Measurements from ENCODE around the gene WASF2. TPM values are rescaled to one million over a fixed set of nuclear protein-coding genes. Genes with fewer than 3 reads are reported as not detected.
"Not testable (repeated sequence)": the region's sequence is repeated elsewhere in the genome, so short reads cannot be mapped to it uniquely, and the experiment has no call there.

The WASF2 gene
- polyA plus RNA-seq, 5 donors, result 106 to 137 (median 126) TPM

DNA sequence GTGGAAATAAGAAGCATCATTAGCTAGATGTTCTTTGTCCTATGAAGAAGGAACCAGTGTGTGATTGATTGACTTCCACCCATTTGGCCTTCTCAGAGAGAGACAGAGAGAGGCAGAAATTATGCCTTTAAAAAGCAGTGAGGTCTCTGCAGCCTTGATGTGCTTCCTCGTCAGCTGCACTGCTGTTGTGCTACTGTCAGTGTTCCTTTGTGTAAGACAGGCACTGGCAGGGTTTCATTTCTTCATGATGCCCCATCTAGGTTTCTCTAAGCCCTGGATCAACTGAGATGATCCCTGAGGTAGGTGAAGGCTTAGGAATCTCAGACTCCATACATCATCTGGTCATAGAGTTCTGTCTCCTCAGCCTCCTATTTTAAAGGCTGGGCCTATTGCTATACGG lies 62.6 kb downstream of the WASF2 start:
- no peak for DNase-seq

DNA sequence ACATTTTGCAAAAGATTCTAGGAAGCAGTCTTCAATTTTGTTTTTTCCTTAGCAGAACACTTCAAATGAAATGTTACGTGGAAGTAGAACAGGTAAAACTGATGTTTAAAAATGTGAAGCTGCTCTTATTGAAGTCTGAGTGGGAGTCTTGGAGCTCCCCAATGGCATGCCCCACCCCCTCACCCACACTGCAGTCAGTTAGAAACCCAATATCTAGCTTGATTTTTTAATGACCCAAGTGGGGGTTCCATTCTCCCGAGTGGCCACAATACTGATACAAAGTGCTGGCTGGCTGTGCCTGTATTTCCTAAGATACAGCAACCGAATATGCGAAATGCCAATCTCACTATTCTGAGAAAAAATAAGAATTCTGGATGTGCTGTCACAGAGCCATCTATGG lies 66.3 kb downstream of the WASF2 start:
- DNase-seq, result no peak

GRCh38 chr1:27418326-27419185 lies 71.4 kb downstream of the WASF2 start:
- no peak for DNase-seq

DNA sequence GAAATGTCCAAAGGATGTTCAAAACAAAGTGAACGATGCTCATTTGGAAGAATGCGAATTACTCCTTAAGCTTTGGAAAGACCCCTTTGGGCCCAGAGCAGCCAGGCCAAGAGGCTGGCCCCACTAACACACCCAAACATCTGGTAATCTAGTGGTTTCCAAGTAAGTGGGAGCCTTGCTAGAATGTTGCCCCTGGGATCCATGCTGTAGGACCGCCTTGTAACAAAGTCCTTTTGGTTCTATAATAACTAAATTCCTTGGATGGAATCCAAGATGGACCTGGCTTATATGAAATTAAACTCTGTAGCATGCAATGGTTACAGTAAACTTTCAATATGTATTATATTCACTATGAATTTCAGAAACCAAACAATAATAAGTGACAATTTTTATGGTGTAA lies 72.3 kb downstream of the WASF2 start:
- DNase-seq, result no peak

DNA sequence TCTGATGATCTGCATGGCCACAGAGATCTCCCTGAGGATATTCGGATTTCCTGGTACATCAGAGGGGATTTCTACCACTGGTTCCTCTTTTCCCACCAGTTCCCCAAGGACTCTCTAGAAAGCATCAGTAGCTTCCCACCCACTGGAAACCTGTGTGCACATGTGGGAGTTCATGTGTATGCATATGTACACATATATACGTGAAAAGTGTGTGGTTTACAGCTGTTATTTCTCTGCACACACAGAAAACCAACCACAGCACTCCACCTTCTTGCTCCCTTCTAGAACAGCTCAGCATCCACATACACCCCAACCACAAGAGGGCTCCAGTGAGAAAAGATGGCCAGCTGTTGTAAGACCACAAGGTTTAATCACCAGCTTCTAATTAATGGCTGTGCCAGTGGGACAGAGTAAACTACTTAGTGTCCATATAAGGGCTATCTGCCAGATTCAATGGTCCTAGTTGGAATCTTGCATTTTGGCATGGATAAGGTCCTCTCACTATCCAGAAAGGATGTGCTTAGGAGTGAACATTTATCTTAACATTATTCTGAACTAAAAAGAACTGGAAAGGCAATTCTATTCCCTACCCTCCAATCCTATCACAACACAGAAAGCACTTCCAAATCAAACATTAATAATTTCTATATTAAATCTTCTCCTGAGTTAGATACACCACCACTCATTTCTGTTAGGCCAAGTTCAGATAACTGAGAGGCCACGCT lies 73.4 kb downstream of the WASF2 start:
- no peak for DNase-seq

DNA sequence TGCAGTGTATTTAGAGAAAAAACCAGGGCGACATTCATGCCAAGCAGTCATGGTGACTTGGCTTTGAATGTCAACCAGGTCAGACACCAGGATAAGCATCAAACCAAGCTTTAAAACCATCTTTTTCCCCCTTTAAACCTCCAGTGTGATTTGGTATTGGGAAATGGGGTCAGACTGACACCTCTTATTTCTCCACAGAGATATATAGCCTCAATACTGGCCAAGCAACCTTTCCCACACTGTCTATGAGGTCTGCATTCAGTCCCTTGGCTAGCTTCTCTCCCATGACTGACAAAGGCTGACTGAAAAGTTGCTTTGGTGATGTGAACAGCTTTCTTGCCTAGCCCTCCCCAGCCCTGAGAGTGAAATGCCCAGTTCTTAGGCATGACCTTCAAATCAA lies 75.9 kb downstream of the WASF2 start:
- no peak for DNase-seq

GRCh38 chr1:27413004-27413403 lies 77.0 kb downstream of the WASF2 start:
- no peak for DNase-seq

GRCh38 chr1:27412502-27412901 lies 77.5 kb downstream of the WASF2 start:
- no peak for DNase-seq

GRCh38 chr1:27410709-27411108 lies 79.3 kb downstream of the WASF2 start:
- no peak for DNase-seq

DNA sequence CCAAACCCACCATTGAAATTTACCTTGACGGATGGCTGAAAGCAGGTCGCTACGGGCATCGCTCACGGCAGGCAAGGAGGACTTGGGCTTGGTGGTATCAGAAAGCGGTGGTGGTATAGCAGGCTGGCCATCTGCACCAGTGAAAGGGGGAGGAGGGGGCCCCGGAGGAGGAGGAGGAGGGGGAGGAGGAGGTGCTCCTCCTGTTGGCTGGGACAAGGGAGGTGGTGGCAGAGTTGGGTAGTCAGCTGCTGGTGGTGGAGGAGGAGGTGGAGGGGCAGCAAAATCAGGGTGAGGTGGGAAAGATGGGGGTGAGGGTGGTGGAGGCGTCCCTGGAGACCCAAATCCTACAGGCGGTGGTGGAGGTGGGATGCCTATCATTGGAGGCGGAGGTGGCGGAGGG lies 80.3 kb downstream of the WASF2 start:
- DNase-seq, result no peak

DNA sequence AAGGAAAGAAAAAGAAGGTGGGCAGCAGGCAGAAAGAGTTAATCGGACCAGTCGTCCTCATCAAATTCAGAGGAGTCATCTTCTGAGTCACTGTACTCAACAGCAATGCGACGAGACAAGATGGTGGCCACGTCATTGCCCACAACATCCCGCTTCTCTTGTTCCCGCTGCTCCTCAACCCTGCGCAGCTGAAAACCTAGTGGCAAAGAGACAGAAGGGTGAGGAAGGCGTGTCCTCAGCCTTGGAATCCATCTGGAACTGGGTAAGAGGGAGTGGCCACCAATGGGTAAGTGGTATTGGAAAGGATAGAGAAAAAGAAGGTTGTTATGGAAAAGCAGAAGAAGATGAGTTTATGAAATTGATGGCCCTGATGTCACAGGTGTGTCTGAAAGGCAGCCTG lies 81.8 kb downstream of the WASF2 start:
- no peak for DNase-seq

DNA sequence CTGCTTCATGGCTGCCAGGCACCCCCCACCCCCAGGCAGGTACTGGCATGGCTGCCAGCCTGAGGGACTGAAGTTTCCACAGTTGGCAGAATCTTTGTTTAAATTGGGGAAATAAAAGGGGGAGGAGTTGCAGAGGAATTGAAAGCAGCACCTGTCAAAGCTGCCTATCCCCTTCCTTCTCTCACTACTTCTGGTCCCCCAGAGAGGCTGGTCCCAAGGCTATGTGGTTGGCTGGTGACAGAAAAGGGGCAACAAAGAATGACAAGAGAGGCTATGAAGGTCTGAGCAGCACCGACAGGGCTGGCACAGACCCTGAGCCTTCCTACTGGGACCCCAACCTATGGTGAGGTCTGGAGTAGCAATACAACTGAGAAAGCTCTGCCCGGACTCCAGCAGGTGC lies 83.2 kb downstream of the WASF2 start:
- not testable (repeated sequence) for DNase-seq

GRCh38 chr1:27406362-27406680 lies 83.6 kb downstream of the WASF2 start:
- DNase-seq, result no peak

- DNase-seq, result not testable (repeated sequence)
These were observed 84.2 kb downstream of the WASF2 start for GRCh38 chr1:27405598-27406361.

DNA sequence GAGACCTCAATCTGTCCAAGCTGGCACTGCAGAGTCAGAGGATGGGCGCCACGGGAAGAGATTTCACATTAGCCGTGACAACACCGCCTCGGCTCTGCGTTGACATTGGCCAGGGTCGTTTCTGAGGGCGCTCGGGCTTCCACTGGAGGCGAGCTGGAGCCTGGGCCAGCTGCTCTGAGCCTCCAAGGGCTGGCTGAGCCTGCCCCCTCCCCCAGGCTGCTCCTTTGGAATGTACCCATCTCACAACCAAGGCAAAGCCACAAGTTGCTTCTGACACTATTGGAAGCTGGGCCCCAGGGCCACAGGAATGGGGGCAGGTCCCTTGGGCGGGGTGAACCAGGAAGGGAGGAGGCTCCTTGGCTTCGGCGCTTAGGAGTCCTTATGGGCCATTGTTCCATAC lies 84.9 kb downstream of the WASF2 start:
- DNase-seq, result no peak

GRCh38 chr1:27403931-27404330 lies 86.0 kb downstream of the WASF2 start:
- no peak for DNase-seq

GRCh38 chr1:27403065-27403726 lies 86.8 kb downstream of the WASF2 start:
- peak; percentile 49 to 50 for DNase-seq

DNA sequence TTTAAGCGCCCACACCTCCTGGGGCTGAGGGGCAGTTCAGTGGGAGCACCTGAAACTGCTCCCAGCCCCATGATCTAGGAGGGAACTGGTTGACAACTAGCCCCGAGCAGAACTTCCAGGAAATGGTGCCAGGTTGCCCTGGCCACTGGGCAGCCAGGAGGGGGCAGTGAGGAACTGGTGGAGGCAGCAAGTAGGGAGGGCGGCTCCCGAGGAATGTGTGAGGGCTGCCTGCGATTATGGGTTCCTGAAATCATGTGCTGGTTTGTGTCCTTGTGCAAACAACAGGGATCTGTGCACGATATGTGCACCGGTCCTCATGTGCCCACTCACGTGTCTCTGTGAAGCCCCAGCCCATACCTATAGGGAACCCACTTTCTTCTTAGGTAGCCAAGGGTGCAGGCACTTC lies 87.6 kb downstream of the WASF2 start:
- peak; percentile 46 to 49 for DNase-seq

GRCh38 chr1:27400963-27401341 lies 89.0 kb downstream of the WASF2 start:
- DNase-seq, result no peak

GRCh38 chr1:27400082-27400962 lies 89.6 kb downstream of the WASF2 start:
- DNase-seq, result no peak

Data from right lung (tissue), 5 donors.